Heart right ventricle (tissue), 16 donors: ENCODE measurements around the gene PKD1L1. TPM values are rescaled to one million over a fixed set of nuclear protein-coding genes. Genes with fewer than 3 reads are reported as not detected.

Source experiments
- ATAC-seq, 8 donors: fragments of 200-7000 bp; cut with Tn5 transposase; one replicate each; pipeline ENCODE4 v1.9.1; 2020; ENCODE audit warnings: mild to moderate bottlenecking in 8 of 8, moderate library complexity in 8 of 8, moderate number of reproducible peaks in 1 of 8
- DNase-seq, 2 donors: peaks; one replicate each; pipeline ENCODE4 v3.0.0-alpha.2; 2020
- H3K27ac ChIP-seq, 10 donors: fragments of 200-600 bp; sonication (generic) in 2 of 10; one replicate each; pipeline versions ENCODE4 v1.5.0 to v1.8.0; 2020 to 2022; ENCODE audit warnings: mild to moderate bottlenecking in 3 of 10
- H3K27me3 ChIP-seq, 7 donors: fragments of 200-600 bp; one replicate each; pipeline ENCODE4 v1.8.0; 2021 to 2022; ENCODE audit warnings: mild to moderate bottlenecking in 2 of 7
- H3K36me3 ChIP-seq, 9 donors: fragments of 200-600 bp; sonication (generic) in 1 of 9; one replicate each; pipeline versions ENCODE4 v1.5.0 to v1.8.0; 2020 to 2022; ENCODE audit warnings: mild to moderate bottlenecking in 2 of 9
- H3K4me1 ChIP-seq, 9 donors: fragments of 200-600 bp; sonication (generic) in 1 of 9; one replicate each; pipeline versions ENCODE4 v1.5.0 to v1.8.0; 2020 to 2022; ENCODE audit warnings: mild to moderate bottlenecking in 4 of 9
- H3K4me3 ChIP-seq, 10 donors: fragments of 200-600 bp; sonication (generic) in 2 of 10; one replicate each; pipeline versions ENCODE4 v1.5.0 to v1.8.0; 2020 to 2022; ENCODE audit warnings: mild to moderate bottlenecking in 7 of 10, moderate library complexity in 2 of 10
- H3K9me3 ChIP-seq, 11 donors: fragments of 200-600 bp in 10 of 11; sonication (generic) in 2 of 11; one replicate each; pipeline versions ENCODE4 v1.5.0 to v1.8.0; 2013 to 2022; ENCODE audit warnings: mild to moderate bottlenecking in 2 of 11, control low read depth in 1 of 11, moderate library complexity in 1 of 11
- WGBS, 2 donors: extraction: QIAGEN DNeasy Blood & Tissue Kit; methylation state at CpG; one replicate each; pipeline ENCODE4 v1.1.7; 2013; ENCODE audit warnings: inconsistent platforms in 1 of 2; 5-methylcytosine and 5-hydroxymethylcytosine counted together
- intact Hi-C, 10 donors: fragments of 100-400 bp; cut with DNase I; formaldehyde crosslinking; loops; one replicate each; pipeline versions ENCODE4 v1.11.1 to v1.14.2; 2022
- polyA plus RNA-seq, 2 donors: library from polyadenylated mRNA; stranded (reverse); fragments of 200-250 nt; gene quantifications; one replicate each; pipeline ENCODE4 v1.2.3, GENCODE V29; 2013
- total RNA-seq, 10 donors: library from RNA; stranded (reverse); fragmentation: NEBNext Ultra II Directional in 3 of 10; extraction: Animal tissue kit (Norgen Biotek cat#: 25700) in 3 of 10; gene quantifications; one replicate each; pipeline versions ENCODE4 v1.2.1 to v1.2.4, GENCODE V29; 2021 to 2023
- TF ChIP-seq, protein P1 (sequence below), 9 donors: fragments of 200-600 bp; sonication (generic) in 2 of 9; IDR thresholded peaks; one replicate each; pipeline versions ENCODE4 v1.5.0 to v1.8.0; 2021 to 2022; ENCODE audit warnings: antibody characterized with exemption in 9 of 9, mild to moderate bottlenecking in 5 of 9, moderate library complexity in 1 of 9
- donor health status: Arrhythmogenic right ventricular cardiomyopathy.
- donor health status: ischemic (EF 13 %, LVEDD 7.1; RV severe dilation, severe dysfunction).
- donor health status: healthy with polysubstance abuse.
- donor health status: DM: no; HTN: yes; CAD: no.
- donor health status: DM: no; HTN: no; CAD: no.
- donor health status: ischemic (EF 25% LVEDD 6.9; RV normal size, moderate dysfunction).
- donor health status: ischemic (EF 25% LVEDD 5.7; RV mildly dilated, moderate dysfunction).
- donor health status: healthy.
- donor health status: DM: yes; HTN: yes; CAD: no.
- donor health status: Ischemic cardiomyopathy.
- donor health status: ischemic (EF 35%, LVEDD 5.7; RV mildly dilated, moderate dysfunction).
- donor health status: nonischemic (EF 11% LVEDD 7.7; RV severe dilation, severe dysfunction).
- donor health status: DM: yes; HTN: yes; CAD: no.
- donor health status: PGD.
- donor health status: ischemic (EF 29% LVEDD 5.4; RV normal size, mild dysfunction).
- donor health status: nonischemic (EF 23%, LVEDD 6.1; RV moderate dilation, normal function).

PKD1L1 gene
- total and polyA plus RNA-seq, 12 donors, result 1.5 to 4.7 (median 2.4) TPM

- H3K27ac ChIP-seq, result no peak overlapping the region
- ATAC-seq, result peak in 7 of 8 donors; percentile 20 to 57 (median 36)
- H3K9me3 ChIP-seq, result no peaks in the 10 kb centered on the region
- peaks cover 0 to 39% (median 0%) of the 10 kb centered on the region in 9 donors for H3K36me3 ChIP-seq
- no peak overlapping the region for H3K4me3 ChIP-seq
- TF ChIP-seq, protein P1, sequence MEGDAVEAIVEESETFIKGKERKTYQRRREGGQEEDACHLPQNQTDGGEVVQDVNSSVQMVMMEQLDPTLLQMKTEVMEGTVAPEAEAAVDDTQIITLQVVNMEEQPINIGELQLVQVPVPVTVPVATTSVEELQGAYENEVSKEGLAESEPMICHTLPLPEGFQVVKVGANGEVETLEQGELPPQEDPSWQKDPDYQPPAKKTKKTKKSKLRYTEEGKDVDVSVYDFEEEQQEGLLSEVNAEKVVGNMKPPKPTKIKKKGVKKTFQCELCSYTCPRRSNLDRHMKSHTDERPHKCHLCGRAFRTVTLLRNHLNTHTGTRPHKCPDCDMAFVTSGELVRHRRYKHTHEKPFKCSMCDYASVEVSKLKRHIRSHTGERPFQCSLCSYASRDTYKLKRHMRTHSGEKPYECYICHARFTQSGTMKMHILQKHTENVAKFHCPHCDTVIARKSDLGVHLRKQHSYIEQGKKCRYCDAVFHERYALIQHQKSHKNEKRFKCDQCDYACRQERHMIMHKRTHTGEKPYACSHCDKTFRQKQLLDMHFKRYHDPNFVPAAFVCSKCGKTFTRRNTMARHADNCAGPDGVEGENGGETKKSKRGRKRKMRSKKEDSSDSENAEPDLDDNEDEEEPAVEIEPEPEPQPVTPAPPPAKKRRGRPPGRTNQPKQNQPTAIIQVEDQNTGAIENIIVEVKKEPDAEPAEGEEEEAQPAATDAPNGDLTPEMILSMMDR (IDR thresholded peaks at IDR 0.05), result no peak
- intact Hi-C loops, result no loop called here
- 67 to 75% methylated on average over 7 of the region's 7 CpGs for WGBS, 2 donors
- peaks cover 0 to 18% (median 0%) of the 10 kb centered on the region in 9 donors for H3K4me1 ChIP-seq
- DNase-seq, result no peak
- H3K27me3 ChIP-seq, result no peaks in the 10 kb centered on the region
Observed at GRCh38 chr7:47889723-47890122, 58.5 kb downstream of the PKD1L1 start.

GRCh38 chr7:47888371-47889265 lies 59.6 kb downstream of the PKD1L1 start:
- DNase-seq (no peak), ATAC-seq (no peak)
- 87 to 88% methylated on average over 18 of the region's 18 CpGs for WGBS, 2 donors
- Histone ChIP-seq H3K4me1 (peaks cover 0 to 18% (median 0%) of the 10 kb centered on the region in 9 donors), H3K36me3 (peaks cover 0 to 41% (median 0%) of the 10 kb centered on the region in 9 donors), H3K27me3 (no peaks in the 10 kb centered on the region), H3K4me3 (no peak overlapping the region), H3K27ac (no peak overlapping the region), H3K9me3 (no peaks in the 10 kb centered on the region)
- intact Hi-C loops, result no loop called here
- TF ChIP-seq, protein P1 (IDR thresholded peaks at IDR 0.05), result no peak

GRCh38 chr7:47887016-47887640 lies 61.1 kb downstream of the PKD1L1 start:
- DNase-seq (no peak), ATAC-seq (no peak)
- Histone ChIP-seq H3K9me3 (no peaks in the 10 kb centered on the region), H3K36me3 (peaks cover 0 to 46% (median 0%) of the 10 kb centered on the region in 9 donors), H3K4me1 (peaks cover 0 to 26% (median 0%) of the 10 kb centered on the region in 9 donors), H3K4me3 (no peak overlapping the region), H3K27me3 (no peaks in the 10 kb centered on the region), H3K27ac (no peak overlapping the region)
- TF ChIP-seq, protein P1 (IDR thresholded peaks at IDR 0.05), result no peak
- intact Hi-C loops, result no loop called here
- WGBS, 2 donors, result 86 to 90% methylated on average over 7 of the region's 7 CpGs

DNA sequence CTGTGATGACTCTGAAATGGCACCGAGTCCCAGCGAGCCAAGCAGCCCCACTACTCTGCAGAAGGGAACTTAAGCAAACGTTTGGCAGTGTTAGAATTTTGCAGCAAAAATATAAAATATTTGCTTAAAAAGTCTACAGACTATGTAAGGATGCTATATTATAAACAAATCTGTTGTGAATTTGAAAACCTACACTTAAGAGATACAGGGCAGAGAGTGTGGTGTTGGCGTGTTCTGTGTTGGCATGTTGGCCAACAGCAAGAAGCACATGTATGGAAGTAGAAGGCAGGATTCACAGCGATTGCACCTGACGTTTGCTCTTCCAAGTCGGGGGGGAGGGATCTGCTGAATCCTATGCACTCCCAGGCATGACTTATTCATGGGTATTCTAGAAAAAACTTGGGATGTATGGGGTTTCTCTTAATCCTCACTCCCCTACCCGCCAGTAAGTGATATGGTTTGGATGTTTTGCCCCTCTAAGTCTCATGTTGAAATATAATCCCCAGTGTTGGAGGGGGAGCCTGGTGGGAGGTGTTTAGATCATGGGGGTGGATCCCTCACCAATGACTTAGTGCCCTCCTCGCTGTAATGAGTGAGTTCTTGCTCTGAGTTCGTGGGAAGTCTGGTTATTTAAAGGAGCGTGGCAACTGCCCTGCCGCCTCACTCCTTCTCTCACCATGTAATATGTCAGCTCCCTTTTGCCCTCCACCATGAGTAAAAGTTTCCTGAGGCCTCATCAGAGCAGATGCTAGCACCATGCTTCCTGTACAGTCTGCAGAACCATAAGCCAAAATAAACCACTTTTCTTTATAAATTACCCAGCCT lies 62.1 kb downstream of the PKD1L1 start:
- no peaks in the 10 kb centered on the region for H3K9me3 ChIP-seq
- peaks cover 0 to 26% (median 0%) of the 10 kb centered on the region in 9 donors for H3K4me1 ChIP-seq
- peaks cover 0 to 37% (median 0%) of the 10 kb centered on the region in 9 donors for H3K36me3 ChIP-seq
- no peak for DNase-seq
- intact Hi-C loops, result no loop called here
- WGBS, 2 donors, result 89 to 91% methylated on average over 12 of the region's 12 CpGs
- no peaks in the 10 kb centered on the region for H3K27me3 ChIP-seq
- no peak overlapping the region for H3K4me3 ChIP-seq
- ATAC-seq, result no peak
- TF ChIP-seq, protein P1 (IDR thresholded peaks at IDR 0.05), result no peak
- H3K27ac ChIP-seq, result no peak overlapping the region
